GM18868 (cell line): ENCODE results near the gene TSKS.
"Not testable (repeated sequence)": the region's sequence is repeated elsewhere in the genome, so short reads cannot be mapped to it uniquely, and the experiment has no call there.

Source experiments
- ATAC-seq: cut with Tn5 transposase; IDR thresholded peaks from one replicate; pipeline ENCODE4 v1.9.1; 2021; ENCODE audit warnings: mild to moderate bottlenecking, moderate library complexity; ENCODE audit not compliant: unreplicated experiment

TSKS gene

GRCh38 chr19:49767381-49767780 is 4.3 kb upstream of the TSKS start:
- ATAC-seq: no peak

DNA sequence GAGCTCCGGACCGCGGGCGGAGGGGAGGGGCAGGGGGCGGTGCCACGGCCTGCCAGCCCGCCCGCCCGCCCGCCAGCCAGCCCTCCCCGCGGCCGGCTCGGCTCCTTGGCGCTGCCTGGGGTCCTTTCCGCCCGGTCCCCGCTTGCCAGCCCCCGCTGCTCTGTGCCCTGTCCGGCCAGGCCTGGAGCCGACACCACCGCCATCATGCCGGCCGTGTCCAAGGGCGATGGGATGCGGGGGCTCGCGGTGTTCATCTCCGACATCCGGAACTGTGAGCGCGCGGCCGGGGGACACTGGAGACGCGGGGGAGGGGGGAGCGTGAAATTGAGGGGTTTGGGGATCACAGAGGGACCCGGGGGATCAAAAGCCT is 3.8 kb upstream of the TSKS start, which contains the start of gene AP2A1:
Gene AP2A1, plus strand, starts transcription at position 72 of the 370 bp plus-strand sequence. Its CDS starts 133 bp downstream, at position 205.
- no peak for ATAC-seq

DNA sequence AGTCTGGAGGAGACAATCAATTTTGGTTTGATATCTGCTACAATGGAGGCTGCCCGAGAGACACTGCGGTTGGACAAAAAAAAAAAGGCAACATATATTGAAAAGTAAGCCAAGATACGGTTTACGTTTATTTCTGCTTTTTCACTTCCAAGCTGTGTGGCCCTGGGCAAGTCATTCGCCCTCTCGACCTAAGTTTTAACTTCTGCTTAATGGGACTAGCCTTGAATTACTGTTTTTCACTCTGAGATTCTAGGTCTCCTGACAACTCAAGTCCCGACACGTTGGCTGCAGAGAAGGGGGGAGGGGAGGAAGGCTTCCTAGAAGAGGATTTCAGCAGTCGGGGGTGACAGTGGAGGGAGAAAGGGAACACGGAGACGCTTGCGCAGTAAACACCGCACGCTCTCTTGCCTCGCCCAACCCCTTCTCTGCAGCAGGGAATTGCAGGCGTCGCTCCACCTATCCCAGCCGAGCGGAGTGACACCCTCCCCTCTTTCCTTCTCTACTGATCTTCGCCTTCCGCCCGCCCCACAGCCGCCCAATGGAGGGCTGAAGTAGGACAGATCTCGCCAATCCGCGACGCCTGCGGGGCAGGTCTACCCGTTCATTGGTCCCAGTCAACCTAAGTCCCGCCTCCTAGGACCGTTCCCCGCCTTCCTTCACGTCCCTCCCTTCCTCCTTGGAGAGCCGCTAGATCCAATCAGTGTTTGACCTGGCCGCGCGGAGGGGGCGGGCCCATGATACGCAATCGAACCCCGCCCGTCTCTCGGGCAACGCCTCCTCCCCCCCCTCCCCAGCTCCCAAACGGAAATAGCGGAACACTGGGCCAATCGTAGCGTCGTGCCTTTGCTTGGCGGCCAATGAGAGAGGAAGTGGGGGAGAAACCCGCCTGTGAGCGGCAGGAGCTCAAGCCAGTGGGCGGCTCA is 3.2 kb upstream of the TSKS start:
- peak; percentile 89 for ATAC-seq

DNA sequence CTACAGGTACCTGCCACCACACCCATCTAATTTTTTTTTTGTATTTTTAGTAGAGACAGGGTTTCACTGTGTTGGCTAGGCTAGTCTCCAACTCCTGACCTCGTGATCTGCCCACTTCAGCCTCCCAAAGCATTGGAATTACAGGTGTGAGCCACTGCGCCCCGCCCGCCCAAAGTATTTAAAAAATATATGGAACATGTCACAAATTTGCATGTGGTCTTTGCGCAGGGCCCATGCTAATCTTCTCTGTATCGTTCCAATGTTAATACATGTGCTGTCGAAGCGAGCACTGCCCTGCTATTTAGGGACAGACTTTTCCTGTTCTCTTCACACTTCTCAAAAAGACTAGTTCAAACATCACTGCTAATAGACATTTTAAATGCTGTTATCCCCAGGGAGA is 1.2 kb upstream of the TSKS start:
- ATAC-seq: no peak

DNA sequence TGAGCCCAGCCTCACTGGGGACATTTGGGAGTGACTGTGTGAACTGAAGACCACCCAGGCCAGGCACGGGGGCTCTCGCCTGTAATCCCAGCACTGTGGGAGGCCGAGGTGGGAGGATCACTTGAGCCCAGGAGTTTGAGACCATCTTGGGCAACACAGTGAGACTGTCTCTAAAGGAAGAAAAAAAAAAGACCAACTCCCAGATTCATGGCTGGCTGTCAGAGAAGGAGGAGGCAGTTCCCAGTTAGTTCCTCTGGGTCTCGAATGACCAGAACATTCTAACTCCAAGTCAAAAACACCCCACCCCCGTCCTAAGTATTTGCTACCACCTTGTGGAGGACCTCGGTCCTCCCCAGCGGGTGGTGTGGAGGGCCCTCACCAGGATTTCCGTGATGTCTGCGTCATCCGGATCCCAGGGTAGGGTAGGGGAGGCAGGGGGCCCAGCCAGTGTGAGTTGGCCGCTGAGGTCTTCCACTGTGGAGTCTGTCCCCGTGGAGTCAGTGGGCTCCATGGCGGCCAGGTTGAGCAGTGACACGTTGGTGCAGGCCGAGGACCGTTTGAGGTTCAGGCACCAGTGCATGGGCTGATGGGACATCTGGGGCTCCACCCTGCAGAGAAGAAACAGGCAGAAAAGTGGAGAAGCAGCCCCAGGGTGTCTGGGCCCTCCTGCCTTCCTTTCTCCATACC is 1.3 kb downstream of the TSKS start:
- no peak for ATAC-seq

- ATAC-seq: no peak
Measured at GRCh38 chr19:49761249-49761624, 1.9 kb downstream of the TSKS start.

GRCh38 chr19:49758292-49758691 is 4.8 kb downstream of the TSKS start:
- no peak for ATAC-seq

DNA sequence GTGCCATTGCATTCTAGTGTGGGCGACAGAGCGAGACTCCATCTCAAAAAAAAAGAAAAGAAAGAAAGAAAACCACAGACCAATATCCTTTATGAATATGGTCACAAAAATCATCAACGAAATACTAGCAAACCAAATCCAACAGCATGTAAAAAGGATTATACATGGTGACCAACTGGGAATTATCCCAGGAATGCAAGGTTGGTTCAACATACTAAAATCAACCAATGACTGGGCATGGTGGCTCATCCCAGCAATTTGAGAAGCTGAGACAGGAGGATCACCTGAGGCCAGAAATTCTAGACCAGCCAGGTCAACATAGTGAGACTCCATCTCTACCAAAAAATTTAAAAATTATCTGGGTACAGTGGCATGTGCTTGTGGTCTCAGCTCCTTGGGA is 7.2 kb downstream of the TSKS start:
- ATAC-seq: no peak

GRCh38 chr19:49752701-49753100 is 10.4 kb downstream of the TSKS start:
- ATAC-seq: no peak

DNA sequence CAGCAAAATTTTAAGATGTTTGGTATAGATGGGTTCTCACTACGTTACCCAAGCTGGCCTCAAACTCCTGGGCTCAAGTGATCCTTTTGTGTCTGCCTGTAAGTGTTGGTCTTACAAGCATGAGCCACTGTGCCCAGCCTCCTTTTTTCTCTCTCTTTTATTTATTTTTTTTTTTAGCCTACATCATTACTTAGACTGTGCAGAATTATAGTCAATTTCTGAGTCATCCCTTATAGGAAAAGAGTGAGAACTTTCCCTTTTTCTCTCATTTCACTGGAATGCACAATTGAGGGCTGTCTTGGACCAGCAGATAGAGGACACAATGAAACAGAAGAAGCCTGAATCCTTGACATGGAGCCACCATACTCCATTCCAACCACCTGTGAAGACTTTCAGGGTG is 13.3 kb downstream of the TSKS start:
- no peak for ATAC-seq

GRCh38 chr19:49749055-49749716 is 13.9 kb downstream of the TSKS start:
- ATAC-seq: no peak

- ATAC-seq: no peak
Measured at GRCh38 chr19:49746206-49746958, 16.7 kb downstream of the TSKS start.

DNA sequence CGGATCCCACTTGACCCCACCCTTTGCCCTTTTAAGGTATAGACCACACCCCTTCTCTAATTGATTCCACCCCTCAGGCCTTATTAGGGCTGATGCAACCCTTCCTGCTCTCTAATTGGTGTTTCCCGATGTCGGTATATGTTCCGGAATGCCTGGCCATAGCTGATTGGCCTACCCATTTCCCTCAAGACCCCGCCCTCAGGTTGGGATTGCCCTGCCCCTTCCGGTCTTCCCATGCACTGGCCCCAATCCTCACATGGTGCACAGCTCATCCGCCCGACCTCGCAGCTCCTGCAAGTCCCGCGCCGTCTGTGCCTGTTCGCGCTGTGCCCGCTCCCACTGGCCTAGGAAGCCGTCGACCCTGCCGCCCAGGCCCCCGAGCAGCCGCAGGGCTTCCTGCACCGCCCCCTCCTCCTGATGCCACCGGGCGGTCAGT is 18.1 kb downstream of the TSKS start:
- no peak for ATAC-seq

GRCh38 chr19:49741210-49741844 is 21.8 kb downstream of the TSKS start:
- no peak for ATAC-seq

DNA sequence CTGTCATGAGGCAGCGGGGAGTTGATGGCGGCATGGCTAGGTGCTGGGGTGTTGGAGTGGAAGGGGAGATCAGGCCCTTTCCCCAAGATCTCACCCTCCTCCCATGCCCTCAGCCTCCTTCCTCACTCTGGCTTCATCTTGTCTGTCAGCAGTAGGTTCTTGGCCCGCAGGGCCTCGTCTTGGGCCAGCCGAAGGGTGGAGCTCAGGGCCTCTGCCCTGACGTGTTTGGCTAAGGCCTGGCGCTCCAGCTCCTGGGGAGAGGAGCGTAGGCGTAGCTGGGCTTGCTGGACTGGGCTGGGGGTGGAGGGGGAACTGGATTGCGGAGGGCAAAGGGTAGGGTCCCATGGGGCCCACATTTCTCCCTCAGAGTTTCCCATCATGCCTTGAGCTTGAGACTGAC is 23.2 kb downstream of the TSKS start:
- ATAC-seq: no peak

DNA sequence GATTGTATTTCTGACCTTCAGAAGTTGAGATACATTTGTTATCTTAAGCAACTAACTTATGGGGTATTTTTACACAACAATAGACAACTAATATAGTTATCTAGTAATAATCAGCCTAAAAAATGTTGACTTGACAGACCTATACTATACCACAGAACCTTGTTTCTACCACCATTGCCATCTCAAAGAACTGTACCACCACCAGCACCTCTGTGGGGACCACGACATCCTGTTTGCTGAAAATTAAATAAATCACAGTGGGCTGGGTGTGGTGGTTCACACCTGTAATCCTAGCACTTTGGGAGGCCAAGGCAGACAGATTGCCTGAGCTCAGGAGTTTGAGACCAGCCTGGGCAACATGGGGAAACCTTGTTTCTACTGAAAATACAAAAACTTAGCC is 24.0 kb downstream of the TSKS start:
- ATAC-seq: no peak

DNA sequence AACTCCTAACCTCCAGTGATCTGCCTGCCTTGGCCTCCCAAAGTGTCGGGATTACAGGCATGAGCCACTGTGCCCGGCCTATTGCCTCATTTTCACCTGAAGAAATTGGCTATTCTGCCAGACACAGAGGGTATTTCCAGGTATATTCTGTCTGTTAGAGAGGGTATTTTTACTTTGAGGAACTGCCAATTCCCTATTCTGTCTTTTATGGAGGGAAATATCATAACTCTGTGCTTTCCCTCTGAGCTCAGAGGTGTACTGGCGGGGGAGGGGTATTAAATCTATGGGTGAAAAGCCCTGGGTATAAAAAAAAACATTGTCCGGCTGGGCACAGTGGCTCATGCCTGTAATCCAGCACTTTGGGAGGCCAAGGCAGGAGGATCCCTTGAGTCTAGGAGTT is 24.8 kb downstream of the TSKS start:
- no peak for ATAC-seq

GRCh38 chr19:49730166-49730565 is 32.9 kb downstream of the TSKS start:
- ATAC-seq: no peak

DNA sequence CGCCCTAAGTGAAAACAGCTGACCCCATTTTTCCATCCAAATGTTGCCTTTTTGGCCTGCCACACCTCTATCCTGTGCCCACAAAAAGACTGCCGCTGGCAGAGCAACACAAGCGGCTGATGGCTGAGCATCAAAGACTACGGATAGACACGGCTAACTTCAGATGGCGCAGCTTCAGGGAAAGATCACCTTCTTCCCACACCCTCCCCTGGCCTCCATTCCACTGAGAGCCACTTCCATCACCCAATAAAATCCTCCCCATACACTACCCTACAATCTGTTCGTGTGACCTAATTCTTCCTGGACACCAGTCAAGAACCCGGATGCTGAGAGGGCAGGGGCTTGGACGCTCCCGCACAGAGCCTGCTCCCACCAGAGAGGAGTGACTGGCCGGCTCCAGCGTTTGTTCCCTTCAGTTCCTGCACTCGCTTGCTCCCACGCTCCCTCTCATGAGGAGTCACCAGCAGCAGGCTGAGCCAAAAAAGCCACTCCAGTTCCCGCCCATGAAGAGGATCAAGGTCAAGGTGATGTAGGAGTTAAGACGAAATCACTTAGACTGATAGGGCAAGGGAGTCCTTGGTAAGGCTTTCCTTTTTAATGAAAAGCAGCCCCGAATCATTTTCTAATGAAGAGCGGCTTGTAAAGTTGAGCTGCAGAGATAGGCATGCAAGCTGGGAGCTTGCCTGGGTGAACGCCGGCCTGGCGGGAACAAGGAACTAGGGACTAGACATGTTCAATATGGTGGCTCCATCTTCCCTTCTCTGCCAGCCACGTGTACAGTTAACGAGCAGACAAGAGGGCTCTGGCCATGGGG is 35.7 kb downstream of the TSKS start:
- no peak for ATAC-seq

GRCh38 chr19:49719420-49719819 is 43.7 kb downstream of the TSKS start:
- not testable (repeated sequence) for ATAC-seq
